CD8-positive, alpha-beta memory T cell (primary cell): ENCODE data around the gene KLRF2. TPM values are rescaled to one million over a fixed set of nuclear protein-coding genes. Genes with fewer than 3 reads are reported as not detected.

Experiments
- CTCF ChIA-PET: fragments of 350-600 bp; sonication (Branson Sonifier 250); formaldehyde crosslinking; loops from one replicate; lab custom pipeline; 2021; ENCODE audit warnings: antibody characterized with exemption; lab: Charles Lee
- POLR2A ChIA-PET: fragments of 350-600 bp; sonication (Branson Sonifier 250); formaldehyde crosslinking; loops from one replicate; lab custom pipeline; 2021; ENCODE audit warnings: antibody characterized with exemption; lab: Charles Lee
- DNase-seq, 5 donors: peaks; one replicate each; pipeline versions ENCODE4 v3.0.0 to v3.0.0-alpha.2; 2020 to 2022; ENCODE audit warnings: mixed read lengths in 1 of 5
- H3K27ac ChIP-seq: one replicate; pipeline ENCODE4 v1.7.0; 2013; ENCODE audit warnings: low read depth, mild to moderate bottlenecking, low read length, moderate library complexity
- H3K27me3 ChIP-seq: 2 replicates; pipeline ENCODE4 v1.7.0; 2013; ENCODE audit warnings: low read length, mild to moderate bottlenecking; ENCODE audit not compliant: insufficient read depth, poor library complexity, severe bottlenecking
- H3K36me3 ChIP-seq: 2 replicates; pipeline ENCODE4 v1.7.0; 2013; ENCODE audit warnings: mild to moderate bottlenecking, low read length, moderate library complexity; ENCODE audit not compliant: insufficient read depth
- H3K4me1 ChIP-seq: 2 replicates; pipeline ENCODE4 v1.7.0; 2013; ENCODE audit warnings: mild to moderate bottlenecking, low read length, moderate library complexity; ENCODE audit not compliant: insufficient read depth
- H3K4me3 ChIP-seq: 2 replicates; pipeline ENCODE4 v1.7.0; 2013; ENCODE audit warnings: mild to moderate bottlenecking, low read length
- H3K9me3 ChIP-seq: 2 replicates; pipeline ENCODE4 v1.7.0; 2013; ENCODE audit warnings: mild to moderate bottlenecking, low read length
- H3K27ac Mint-ChIP-seq, 8 donors: one replicate each; pipeline ENCODE4 v1.8.0; 2020 to 2021; ENCODE audit warnings: mixed read lengths in 8 of 8, mild to moderate bottlenecking in 6 of 8, inconsistent platforms in 3 of 8, moderate library complexity in 3 of 8
- H3K27me3 Mint-ChIP-seq, 2 donors: one replicate each; pipeline ENCODE4 v1.8.0; 2020 to 2021; ENCODE audit warnings: mixed read lengths in 2 of 2, mild to moderate bottlenecking in 1 of 2, moderate library complexity in 1 of 2
- H3K36me3 Mint-ChIP-seq, 3 donors: one replicate each; pipeline ENCODE4 v1.8.0; 2020 to 2021; ENCODE audit warnings: mixed read lengths in 3 of 3, inconsistent platforms in 1 of 3, mild to moderate bottlenecking in 1 of 3
- H3K4me1 Mint-ChIP-seq, 3 donors: one replicate each; pipeline ENCODE4 v1.8.0; 2020 to 2021; ENCODE audit warnings: mixed read lengths in 3 of 3, inconsistent platforms in 1 of 3, mild to moderate bottlenecking in 1 of 3
- H3K4me3 Mint-ChIP-seq, 7 donors: one replicate each; pipeline ENCODE4 v1.8.0; 2020 to 2021; ENCODE audit warnings: mixed read lengths in 7 of 7, mild to moderate bottlenecking in 6 of 7, moderate library complexity in 4 of 7, inconsistent platforms in 2 of 7
- H3K9me3 Mint-ChIP-seq, 5 donors: one replicate each; pipeline ENCODE4 v1.8.0; 2020 to 2022; ENCODE audit warnings: mixed read lengths in 5 of 5, mild to moderate bottlenecking in 3 of 5, moderate library complexity in 2 of 5, inconsistent platforms in 1 of 5
- polyA plus RNA-seq: library from polyadenylated mRNA; unstranded; fragments of 300-500 nt; fragmentation: Illumina TruSeq; gene quantifications from one replicate; pipeline ENCODE4 v1.2.3, GENCODE V29; 2021
- total RNA-seq, 2 experiments: library from RNA; stranded (reverse); gene quantifications; one replicate each; pipeline ENCODE4 v1.2.3, GENCODE V29; 2021

KLRF2 gene
- total and polyA plus RNA-seq, 3 experiments from 2014 or later = not detected

DNA sequence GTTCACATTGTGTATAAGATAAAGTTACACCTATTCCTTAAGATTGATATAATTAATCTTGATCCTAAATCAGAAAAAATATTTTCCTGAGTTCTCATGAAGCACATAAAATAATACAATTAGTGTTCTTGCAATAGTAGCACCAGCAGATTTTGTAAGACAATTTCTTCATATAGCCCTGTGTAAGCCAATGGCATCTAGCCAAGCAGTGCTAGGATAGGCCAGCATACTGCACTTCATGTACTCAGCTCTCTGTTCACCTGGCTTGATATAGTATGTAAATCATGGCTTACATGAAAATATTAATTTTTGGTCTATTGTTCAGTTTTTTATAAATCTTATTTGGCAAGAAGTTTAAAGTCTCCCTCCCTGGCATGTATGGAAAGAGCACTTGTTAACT is 1.9 kb downstream of the KLRF2 start:
- CTCF ChIA-PET = interaction anchor here (0.9 kb wide), 1 partner anchor 69 kb away, joined by 4 read pairs; no protein-coding TSS in a partner anchor
- H3K36me3 Mint-ChIP-seq = peaks cover 0 to 2% (median 0%) of the 10 kb centered on the region in 3 donors
- peaks cover 10 to 23% (median 20%) of the 10 kb centered on the region in 3 donors for H3K4me1 Mint-ChIP-seq

GRCh38 chr12:9888665-9889273 is 7.5 kb downstream of the KLRF2 start:
- H3K36me3 Mint-ChIP-seq = no peaks in the 10 kb centered on the region
- Histone ChIP-seq H3K4me1 (peaks cover 5% of the 10 kb centered on the region), H3K4me3 (no peak overlapping the region), H3K27me3 (no peaks in the 10 kb centered on the region), H3K27ac (no peak overlapping the region), H3K9me3 (no peaks in the 10 kb centered on the region), H3K36me3 (no peaks in the 10 kb centered on the region)
- no peaks in the 10 kb centered on the region for H3K9me3 Mint-ChIP-seq
- H3K27ac Mint-ChIP-seq = peak overlapping the region in 7 of 8 donors; percentile 4 to 89 (median 71)
- no peak for DNase-seq
- ChIA-PET CTCF (no interaction called here), POLR2A (no interaction called here)
- H3K4me3 Mint-ChIP-seq = peak overlapping the region in 5 of 7 donors; percentile 7 to 73 (median 21)
- peaks cover 15 to 23% (median 17%) of the 10 kb centered on the region in 3 donors for H3K4me1 Mint-ChIP-seq
- no peaks in the 10 kb centered on the region for H3K27me3 Mint-ChIP-seq

More for the DNA sequence above, 1.9 kb downstream of the KLRF2 start:
- Mint-ChIP-seq H3K9me3 (no peaks in the 10 kb centered on the region), H3K27me3 (no peaks in the 10 kb centered on the region), H3K4me3 (no peak overlapping the region), H3K27ac (no peak overlapping the region)
- Histone ChIP-seq H3K4me1 (no peaks in the 10 kb centered on the region), H3K36me3 (no peaks in the 10 kb centered on the region), H3K4me3 (no peak overlapping the region), H3K9me3 (no peaks in the 10 kb centered on the region), H3K27me3 (no peaks in the 10 kb centered on the region), H3K27ac (no peak overlapping the region)
- POLR2A ChIA-PET = no interaction called here
- DNase-seq = no peak

- DNase-seq = no peak
- H3K4me1 Mint-ChIP-seq = peaks cover 0 to 6% (median 2%) of the 10 kb centered on the region in 3 donors
- no peak overlapping the region for H3K4me3 ChIP-seq
- no peaks in the 10 kb centered on the region for H3K9me3 ChIP-seq
- no peak overlapping the region for H3K27ac ChIP-seq
- no peaks in the 10 kb centered on the region for H3K36me3 Mint-ChIP-seq
- ChIA-PET CTCF (interaction anchor here (0.7 to 1.9 kb wide), 3 partner anchors 81 to 258 kb away, joined by 3 to 5 read pairs (median 3); no protein-coding TSS in a partner anchor), POLR2A (no interaction called here)
- H3K27me3 Mint-ChIP-seq = peaks cover 0 to 7% of the 10 kb centered on the region in 2 donors
- H3K4me3 Mint-ChIP-seq = no peak overlapping the region
- no peaks in the 10 kb centered on the region for H3K9me3 Mint-ChIP-seq
- H3K4me1 ChIP-seq = no peaks in the 10 kb centered on the region
- H3K27me3 ChIP-seq = no peaks in the 10 kb centered on the region
- no peak overlapping the region for H3K27ac Mint-ChIP-seq
- H3K36me3 ChIP-seq = no peaks in the 10 kb centered on the region
Measured at GRCh38 chr12:9895215-9895971, 14.1 kb downstream of the KLRF2 start.

- Histone ChIP-seq H3K9me3 (no peaks in the 10 kb centered on the region), H3K4me3 (no peak overlapping the region), H3K27me3 (no peaks in the 10 kb centered on the region), H3K4me1 (no peaks in the 10 kb centered on the region), H3K27ac (no peak overlapping the region), H3K36me3 (no peaks in the 10 kb centered on the region)
- H3K36me3 Mint-ChIP-seq = peaks cover 0 to 15% (median 0%) of the 10 kb centered on the region in 3 donors
- no peak for DNase-seq
- no peak overlapping the region for H3K27ac Mint-ChIP-seq
- CTCF ChIA-PET = no interaction called here
- H3K9me3 Mint-ChIP-seq = peaks cover 4 to 5% (median 4%) of the 10 kb centered on the region in 5 donors
- no peak overlapping the region for H3K4me3 Mint-ChIP-seq
- POLR2A ChIA-PET = no interaction called here
- peaks cover 0 to 6% (median 0%) of the 10 kb centered on the region in 3 donors for H3K4me1 Mint-ChIP-seq
- peaks cover 2 to 7% of the 10 kb centered on the region in 2 donors for H3K27me3 Mint-ChIP-seq
Measured at GRCh38 chr12:9897535-9897934, 16.2 kb downstream of the KLRF2 start.

DNA sequence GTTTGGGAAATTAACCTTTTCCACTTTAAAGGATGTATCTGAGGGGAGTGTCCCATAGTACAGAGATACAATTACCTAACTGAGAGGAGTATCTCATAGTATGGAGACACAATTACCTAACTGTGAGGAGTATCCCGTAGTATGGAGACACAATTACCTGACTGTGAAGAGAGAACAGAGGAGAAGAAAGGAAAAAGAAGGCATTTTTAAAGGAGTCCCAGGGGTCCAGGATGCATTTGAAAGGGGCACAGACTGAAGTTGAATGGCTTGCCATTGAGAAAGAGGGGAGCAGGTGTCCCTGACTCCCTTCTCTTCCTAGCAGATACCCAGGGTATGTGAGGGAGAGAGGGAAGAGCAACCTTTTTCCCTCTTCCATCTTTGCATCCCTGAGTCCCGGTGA is 17.9 kb downstream of the KLRF2 start:
- Histone ChIP-seq H3K36me3 (no peaks in the 10 kb centered on the region), H3K4me3 (no peak overlapping the region), H3K27ac (no peak overlapping the region), H3K4me1 (no peaks in the 10 kb centered on the region), H3K9me3 (no peaks in the 10 kb centered on the region), H3K27me3 (no peaks in the 10 kb centered on the region)
- POLR2A ChIA-PET = no interaction called here
- CTCF ChIA-PET = no interaction called here
- Mint-ChIP-seq H3K4me3 (no peak overlapping the region), H3K27ac (no peak overlapping the region), H3K36me3 (peaks cover 1 to 23% (median 3%) of the 10 kb centered on the region in 3 donors), H3K27me3 (peaks cover 3 to 7% of the 10 kb centered on the region in 2 donors), H3K4me1 (peaks cover 0 to 3% (median 0%) of the 10 kb centered on the region in 3 donors), H3K9me3 (peaks cover 9 to 15% (median 11%) of the 10 kb centered on the region in 5 donors)
- no peak for DNase-seq

- Mint-ChIP-seq H3K4me1 (peaks cover 0 to 7% (median 6%) of the 10 kb centered on the region in 3 donors), H3K36me3 (peaks cover 1 to 23% (median 3%) of the 10 kb centered on the region in 3 donors), H3K27me3 (peaks cover 3 to 7% of the 10 kb centered on the region in 2 donors), H3K9me3 (peaks cover 9 to 15% (median 11%) of the 10 kb centered on the region in 5 donors), H3K27ac (no peak overlapping the region), H3K4me3 (no peak overlapping the region)
- Histone ChIP-seq H3K36me3 (no peaks in the 10 kb centered on the region), H3K4me3 (no peak overlapping the region), H3K9me3 (no peaks in the 10 kb centered on the region), H3K4me1 (peaks cover 5% of the 10 kb centered on the region), H3K27ac (no peak overlapping the region), H3K27me3 (no peaks in the 10 kb centered on the region)
- no peak for DNase-seq
- ChIA-PET CTCF (no interaction called here), POLR2A (no interaction called here)
Measured at GRCh38 chr12:9900930-9901329, 19.6 kb downstream of the KLRF2 start.

DNA sequence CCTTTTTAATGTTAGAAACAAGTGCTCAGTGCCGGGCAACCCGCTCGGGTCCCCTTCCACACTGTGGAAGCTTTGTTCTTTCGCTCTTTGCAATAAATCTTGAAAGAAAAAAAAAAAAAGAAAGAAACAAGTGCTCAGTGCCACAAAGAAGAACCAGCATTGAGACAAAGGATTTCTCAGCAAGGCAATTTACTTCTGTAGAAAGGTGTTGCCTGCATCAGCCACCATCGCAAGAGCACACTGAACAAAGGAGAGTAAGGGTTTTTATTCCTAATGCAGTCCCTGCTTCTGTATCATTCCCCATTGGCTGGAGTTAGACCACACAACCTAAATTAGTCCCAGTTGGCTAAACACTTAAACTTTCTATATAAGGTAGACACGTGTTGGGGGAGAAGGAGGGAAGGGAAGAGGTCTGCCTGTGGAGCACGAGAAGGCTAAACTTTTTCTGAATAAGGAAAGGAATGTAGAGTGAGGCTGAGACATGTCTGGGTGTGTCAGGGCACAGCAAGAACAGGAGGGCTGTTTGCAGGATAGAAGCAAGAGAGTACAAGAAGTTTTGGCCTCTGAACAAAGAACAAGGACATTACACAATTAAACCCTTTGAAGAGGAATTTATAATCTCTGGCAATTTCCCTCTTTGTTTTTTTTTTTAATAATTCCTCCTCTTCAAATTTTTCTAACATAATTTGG is 21.4 kb downstream of the KLRF2 start:
- Mint-ChIP-seq H3K9me3 (peaks cover 9 to 15% (median 11%) of the 10 kb centered on the region in 5 donors), H3K4me3 (no peak overlapping the region), H3K4me1 (peaks cover 17 to 25% (median 24%) of the 10 kb centered on the region in 3 donors), H3K27ac (no peak overlapping the region), H3K27me3 (peaks cover 3 to 7% of the 10 kb centered on the region in 2 donors), H3K36me3 (peaks cover 1 to 23% (median 3%) of the 10 kb centered on the region in 3 donors)
- POLR2A ChIA-PET = interaction anchor here (0.5 kb wide), 1 partner anchor 562 kb away, joined by 4 read pairs; no protein-coding TSS in a partner anchor
- no peak overlapping the region for H3K27ac ChIP-seq
- H3K36me3 ChIP-seq = no peaks in the 10 kb centered on the region
- H3K4me1 ChIP-seq = peaks cover 22% of the 10 kb centered on the region
- no peak overlapping the region for H3K4me3 ChIP-seq
- no peaks in the 10 kb centered on the region for H3K27me3 ChIP-seq
- no peak for DNase-seq
- no peaks in the 10 kb centered on the region for H3K9me3 ChIP-seq
- CTCF ChIA-PET = interaction anchor here (0.7 to 1.4 kb wide), 2 partner anchors 25 to 88 kb away, joined by 3 read pairs; no protein-coding TSS in a partner anchor
